Measurements from ENCODE around the gene RNF144B.

RNF144B gene

DNA sequence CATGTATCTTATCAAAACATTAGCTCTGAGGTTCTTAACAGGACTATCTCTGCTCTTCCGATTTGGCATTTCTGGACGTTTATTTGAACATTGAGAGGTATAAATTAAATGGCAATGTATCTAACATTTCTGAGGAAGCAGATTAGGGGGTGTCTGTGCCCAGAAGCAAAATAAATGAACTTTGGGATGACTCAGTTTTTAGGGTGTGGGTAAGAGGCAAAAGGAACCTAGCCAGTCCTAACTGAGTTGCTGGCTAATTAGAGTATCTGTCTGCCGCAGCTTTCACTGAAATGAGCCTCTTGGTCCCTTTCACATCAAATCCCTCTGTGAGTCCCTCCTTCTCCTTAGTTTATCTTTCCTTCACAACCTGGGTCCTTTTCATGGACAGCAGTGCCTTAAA is 1.1 kb downstream of the RNF144B start:
- TF ChIP-seq CTCF (IDR thresholded peaks at IDR 0.05; ENCODE audit: borderline replicate concordance, insufficient read depth, low read depth, low read length) = no peak
- no peak overlapping the region for H3K4me3 ChIP-seq (ENCODE audit: low read depth, low read length)

DNA sequence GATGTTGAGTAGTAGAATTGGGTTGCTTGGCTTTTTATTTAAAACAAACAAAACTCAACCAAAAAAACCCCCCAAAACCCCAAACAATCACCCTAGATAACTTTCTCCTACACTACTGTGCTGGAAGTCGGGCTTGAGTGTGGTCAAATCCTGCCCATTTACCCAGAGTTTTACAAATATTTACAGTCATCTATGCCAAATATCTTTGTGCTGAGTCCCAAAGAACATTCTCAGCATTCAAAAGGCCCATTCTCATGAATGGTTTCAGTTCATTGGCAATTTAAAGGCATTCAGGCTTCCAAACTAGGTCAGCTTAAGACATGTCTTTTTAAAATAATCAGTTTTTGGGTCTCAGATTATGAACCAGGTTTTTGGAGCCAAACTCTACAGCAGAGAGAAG is 1.8 kb downstream of the RNF144B start:
- H3K4me3 ChIP-seq (ENCODE audit: low read depth, low read length) = no peak overlapping the region

DNA sequence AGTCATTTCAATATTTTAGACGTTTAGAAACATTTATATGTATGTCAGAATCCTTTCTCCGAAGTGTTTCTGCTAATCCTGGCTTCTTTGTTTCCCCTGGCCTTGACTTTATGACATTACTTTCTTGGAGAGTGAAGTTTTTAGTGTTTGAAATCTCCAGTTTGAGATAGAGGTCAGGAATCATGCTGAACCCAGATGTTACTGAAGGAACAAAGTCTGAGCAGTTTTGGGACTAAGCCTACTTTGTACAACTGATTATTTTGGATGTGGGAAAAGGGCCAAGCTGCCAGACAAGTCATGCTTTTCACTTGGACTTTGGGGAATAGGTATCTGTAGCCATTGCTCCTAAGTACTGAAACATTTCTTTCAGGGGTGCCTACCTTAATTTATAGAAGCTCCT is 2.3 kb downstream of the RNF144B start:
- H3K4me3 ChIP-seq (ENCODE audit: low read depth, low read length) = no peak overlapping the region
- no peak for TF ChIP-seq CTCF (IDR thresholded peaks at IDR 0.05; ENCODE audit: borderline replicate concordance, insufficient read depth, low read depth, low read length)

More for the DNA sequence above, 1.8 kb downstream of the RNF144B start:
- no peak for TF ChIP-seq CTCF (IDR thresholded peaks at IDR 0.05; ENCODE audit: borderline replicate concordance, insufficient read depth, low read depth, low read length)

GRCh38 chr6:18390476-18390875 is 3.3 kb downstream of the RNF144B start:
- H3K4me3 ChIP-seq (ENCODE audit: low read depth, low read length) = no peak overlapping the region
- TF ChIP-seq CTCF (IDR thresholded peaks at IDR 0.05; ENCODE audit: borderline replicate concordance, insufficient read depth, low read depth, low read length) = no peak

- TF ChIP-seq CTCF (IDR thresholded peaks at IDR 0.05; ENCODE audit: borderline replicate concordance, insufficient read depth, low read depth, low read length) = no peak
- no peak overlapping the region for H3K4me3 ChIP-seq (ENCODE audit: low read depth, low read length)
These were observed 3.9 kb downstream of the RNF144B start for GRCh38 chr6:18391023-18391422.

- no peak for TF ChIP-seq CTCF (IDR thresholded peaks at IDR 0.05; ENCODE audit: borderline replicate concordance, insufficient read depth, low read depth, low read length)
- H3K4me3 ChIP-seq (ENCODE audit: low read depth, low read length) = no peak overlapping the region
These were observed 5.3 kb downstream of the RNF144B start for GRCh38 chr6:18392346-18392877.

DNA sequence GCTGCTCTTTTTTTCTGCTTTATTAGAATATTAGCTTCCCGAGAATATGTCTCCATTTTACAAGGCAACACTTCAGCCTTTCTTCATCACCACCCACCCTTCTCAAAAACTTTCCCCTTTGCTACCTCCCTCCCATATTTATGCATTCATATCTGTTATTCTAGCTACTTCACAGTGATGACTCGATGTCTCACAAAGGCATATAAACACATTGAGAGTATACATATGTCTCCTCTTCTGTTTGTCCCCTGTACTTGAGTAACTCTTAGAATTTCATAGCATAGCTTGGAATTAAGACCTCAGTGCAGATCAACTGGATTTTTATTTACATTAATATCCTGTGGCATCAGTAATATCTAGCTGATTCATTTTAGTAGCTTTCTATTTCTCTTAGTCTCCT is 6.5 kb downstream of the RNF144B start:
- no peak overlapping the region for H3K4me3 ChIP-seq (ENCODE audit: low read depth, low read length)
- TF ChIP-seq CTCF (IDR thresholded peaks at IDR 0.05; ENCODE audit: borderline replicate concordance, insufficient read depth, low read depth, low read length) = no peak
